Testis (tissue), 2 donors: ENCODE results near the gene GALNT12.

Source experiments
- POLR2A ChIP-seq: fragments of 450-650 bp; IDR thresholded peaks from one replicate; pipeline ENCODE4 v1.6.1; 2017; ENCODE audit warnings: antibody characterized with exemption, mild to moderate bottlenecking, moderate library complexity
- TF ChIP-seq, protein P1 (sequence below), 3 experiments: fragments of 450-650 bp in 2 of 3; fragments of 200-600 bp in 1 of 3; sonication (generic) in 1 of 3; IDR thresholded peaks; one replicate each; pipeline ENCODE4 v1.5.1; 2016 to 2019; ENCODE audit warnings: antibody characterized with exemption in 3 of 3, mild to moderate bottlenecking in 2 of 3, moderate library complexity in 1 of 3

GRCh38 chr9:98836206-98836605 is 28.7 kb downstream of the GALNT12 start:
- TF ChIP-seq POLR2A: no peak
- TF ChIP-seq, protein P1, sequence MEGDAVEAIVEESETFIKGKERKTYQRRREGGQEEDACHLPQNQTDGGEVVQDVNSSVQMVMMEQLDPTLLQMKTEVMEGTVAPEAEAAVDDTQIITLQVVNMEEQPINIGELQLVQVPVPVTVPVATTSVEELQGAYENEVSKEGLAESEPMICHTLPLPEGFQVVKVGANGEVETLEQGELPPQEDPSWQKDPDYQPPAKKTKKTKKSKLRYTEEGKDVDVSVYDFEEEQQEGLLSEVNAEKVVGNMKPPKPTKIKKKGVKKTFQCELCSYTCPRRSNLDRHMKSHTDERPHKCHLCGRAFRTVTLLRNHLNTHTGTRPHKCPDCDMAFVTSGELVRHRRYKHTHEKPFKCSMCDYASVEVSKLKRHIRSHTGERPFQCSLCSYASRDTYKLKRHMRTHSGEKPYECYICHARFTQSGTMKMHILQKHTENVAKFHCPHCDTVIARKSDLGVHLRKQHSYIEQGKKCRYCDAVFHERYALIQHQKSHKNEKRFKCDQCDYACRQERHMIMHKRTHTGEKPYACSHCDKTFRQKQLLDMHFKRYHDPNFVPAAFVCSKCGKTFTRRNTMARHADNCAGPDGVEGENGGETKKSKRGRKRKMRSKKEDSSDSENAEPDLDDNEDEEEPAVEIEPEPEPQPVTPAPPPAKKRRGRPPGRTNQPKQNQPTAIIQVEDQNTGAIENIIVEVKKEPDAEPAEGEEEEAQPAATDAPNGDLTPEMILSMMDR (IDR thresholded peaks at IDR 0.05): no peak
